Stimulated activated CD8-positive, alpha-beta memory T cell treated with anti-CD3 and anti-CD28 coated beads, Interleukin-7, amount 100 ng/mL, for 24 hours (primary cell): ENCODE data around the gene EPHB4.
"Not testable (repeated sequence)": the region's sequence is repeated elsewhere in the genome, so short reads cannot be mapped to it uniquely, and the experiment has no call there.

ENCODE experiments used
- DNase-seq: peaks from one replicate; pipeline ENCODE4 v3.0.0-alpha.2; 2020; ENCODE audit warnings: low read depth

The EPHB4 gene

DNA sequence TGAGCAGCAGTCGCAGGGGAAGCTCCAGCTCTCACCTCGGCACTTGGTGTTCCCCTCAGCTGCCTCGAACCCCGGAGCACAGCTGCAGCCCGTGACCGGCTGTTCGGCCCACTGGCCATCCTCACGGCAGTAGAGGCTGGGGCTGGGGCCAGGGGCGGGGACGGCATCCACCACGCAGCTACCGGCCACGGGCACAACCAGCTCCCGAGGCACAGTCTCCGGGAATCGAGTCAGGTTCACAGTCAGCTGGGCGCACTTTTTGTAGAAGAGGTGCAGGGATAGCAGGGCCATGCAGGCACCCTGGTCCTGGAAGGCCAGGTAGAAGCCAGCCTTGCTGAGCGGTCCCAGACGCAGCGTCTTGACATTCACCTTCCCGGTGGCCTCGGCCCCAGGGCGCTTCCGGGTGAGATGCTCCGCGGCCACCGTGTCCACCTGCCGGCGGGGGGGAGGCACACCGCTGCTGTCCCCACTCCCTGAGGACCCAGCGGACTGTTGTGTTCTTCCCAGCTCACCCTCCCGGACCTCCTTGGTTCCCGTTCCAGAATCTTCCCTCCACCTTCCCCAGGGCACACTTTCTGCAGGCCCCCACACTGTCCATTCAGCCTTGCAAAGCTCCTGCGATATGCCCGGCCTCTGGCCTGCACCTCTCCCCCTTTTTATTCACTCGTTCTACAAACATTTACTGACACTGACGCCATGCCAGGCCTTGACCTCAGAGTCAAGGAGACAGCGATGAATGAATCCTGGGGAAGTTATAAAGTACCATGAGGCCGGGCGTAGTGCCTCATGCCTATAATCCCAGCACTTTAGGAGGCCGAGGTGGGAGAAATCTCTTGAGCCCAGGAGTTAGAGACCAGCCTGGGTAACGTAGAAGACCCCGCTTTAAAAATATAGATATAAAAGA, 4.8 kb downstream of the EPHB4 start:
- no peak for DNase-seq

DNA sequence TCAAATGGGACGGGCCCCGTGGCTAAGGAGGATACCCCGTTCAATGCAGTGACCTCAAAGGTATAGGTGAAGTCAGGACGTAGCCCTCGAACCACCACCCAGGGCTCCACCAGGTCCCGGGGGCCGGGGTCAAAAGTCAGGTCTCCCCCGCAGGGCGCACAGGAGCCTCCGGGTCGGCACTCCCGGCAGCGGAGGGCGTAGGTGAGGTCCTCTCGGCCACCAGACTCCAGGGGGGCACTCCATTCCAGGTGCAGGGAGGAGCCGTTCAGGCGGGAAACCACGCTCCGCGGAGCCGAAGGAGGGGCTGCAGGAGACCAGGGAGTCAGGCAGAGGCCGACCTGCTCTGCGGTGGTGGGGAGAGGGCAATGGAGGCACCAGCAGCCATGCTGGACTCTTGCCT, 7.7 kb downstream of the EPHB4 start:
- no peak for DNase-seq

DNA sequence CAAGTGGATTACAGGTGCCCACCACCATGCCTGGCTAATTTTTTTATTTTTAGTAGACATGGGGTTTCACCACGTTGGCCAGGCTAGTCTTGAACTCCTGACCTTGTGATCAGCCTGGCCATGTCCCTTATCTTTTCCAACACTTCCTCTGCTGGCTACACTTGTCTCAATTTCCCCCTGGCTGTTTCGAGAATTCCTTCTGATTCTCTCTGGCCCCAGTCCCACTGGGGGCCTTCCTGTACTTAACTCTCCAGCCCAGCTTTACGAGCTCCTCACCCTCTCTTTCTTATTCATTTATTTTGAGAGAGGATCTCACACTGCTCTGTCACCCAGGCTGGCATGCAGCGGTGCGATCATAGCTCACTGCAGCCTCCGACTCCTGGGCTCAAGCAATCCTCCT, 8.5 kb downstream of the EPHB4 start:
- DNase-seq = no peak

DNA sequence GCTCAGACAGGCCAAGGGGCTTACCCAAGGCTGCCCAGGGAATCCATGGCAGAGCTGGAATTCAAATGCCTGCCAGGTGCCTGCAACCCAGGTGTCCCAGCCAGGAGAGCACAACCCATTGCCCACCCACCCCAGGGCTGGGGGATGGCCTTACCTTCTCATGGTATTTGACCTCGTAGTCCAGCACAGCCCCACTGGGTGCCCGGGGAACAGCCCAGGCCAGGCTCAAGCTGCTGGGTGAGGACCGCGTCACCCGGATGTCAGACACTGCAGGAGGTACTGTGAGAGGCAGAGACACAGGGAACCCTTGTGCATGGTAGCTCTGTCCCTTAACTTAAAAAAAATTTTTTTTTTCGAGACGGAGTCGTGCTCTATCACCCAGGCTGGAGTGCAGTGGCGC, 9.0 kb downstream of the EPHB4 start:
- no peak for DNase-seq

DNA sequence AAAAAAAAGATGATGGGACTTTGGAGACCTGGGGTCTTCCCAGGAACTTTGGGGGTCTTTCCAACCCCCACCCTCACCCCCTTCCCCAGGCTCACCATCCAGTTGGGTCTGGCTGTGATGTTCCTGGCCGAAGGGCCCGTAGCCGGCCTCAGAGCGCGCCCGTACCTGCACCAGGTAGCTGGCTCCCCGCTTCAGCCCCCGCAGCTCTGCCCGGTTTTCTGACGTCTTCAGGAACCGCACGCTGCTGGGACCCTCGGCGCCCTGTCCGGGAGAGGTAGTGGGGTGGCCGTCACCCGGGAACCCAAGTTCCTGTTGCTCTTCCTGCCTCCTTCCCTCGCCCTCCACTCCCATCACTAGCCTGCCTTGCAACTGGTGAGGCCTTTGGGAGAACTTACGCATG, 10.2 kb downstream of the EPHB4 start:
- no peak for DNase-seq

DNA sequence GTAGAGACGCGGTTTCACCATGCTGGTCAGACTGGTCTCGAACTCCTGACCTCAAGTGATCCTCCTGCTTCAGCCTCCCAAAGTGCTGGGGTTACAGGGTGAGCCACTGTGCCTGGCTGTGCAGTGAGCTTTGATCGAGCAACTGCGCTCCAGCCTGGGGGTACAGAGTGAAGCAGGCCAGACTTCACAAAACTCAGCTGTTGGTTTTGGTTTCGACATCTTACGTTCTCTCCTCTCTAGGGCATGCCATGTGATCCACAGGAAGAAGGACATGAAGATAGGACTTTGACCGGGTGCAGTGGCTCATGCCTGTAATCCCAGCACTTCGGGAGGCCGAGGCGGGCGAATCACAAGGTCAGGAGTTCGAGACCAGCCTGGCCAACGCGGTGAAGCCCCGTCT, 10.8 kb downstream of the EPHB4 start:
- DNase-seq = not testable (repeated sequence)

DNA sequence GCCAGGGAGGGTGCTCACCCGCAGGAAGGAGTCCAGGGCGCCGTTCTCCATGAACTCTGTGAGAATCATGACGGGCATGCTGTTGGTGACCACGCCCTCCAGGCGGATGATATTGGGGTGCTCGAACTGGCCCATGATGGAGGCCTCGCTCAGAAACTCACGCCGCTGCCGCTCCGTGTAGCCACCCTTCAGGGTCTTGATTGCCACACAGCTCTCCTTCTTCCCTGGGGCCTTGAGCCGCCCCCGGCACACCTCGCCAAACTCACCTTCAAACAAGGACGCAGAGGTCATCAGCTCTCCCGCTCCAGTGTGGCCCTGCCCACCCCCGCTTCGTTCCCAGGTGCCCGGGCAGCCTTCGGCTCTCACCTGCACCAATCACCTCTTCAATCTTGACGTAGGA, 14.6 kb downstream of the EPHB4 start:
- no peak for DNase-seq

DNA sequence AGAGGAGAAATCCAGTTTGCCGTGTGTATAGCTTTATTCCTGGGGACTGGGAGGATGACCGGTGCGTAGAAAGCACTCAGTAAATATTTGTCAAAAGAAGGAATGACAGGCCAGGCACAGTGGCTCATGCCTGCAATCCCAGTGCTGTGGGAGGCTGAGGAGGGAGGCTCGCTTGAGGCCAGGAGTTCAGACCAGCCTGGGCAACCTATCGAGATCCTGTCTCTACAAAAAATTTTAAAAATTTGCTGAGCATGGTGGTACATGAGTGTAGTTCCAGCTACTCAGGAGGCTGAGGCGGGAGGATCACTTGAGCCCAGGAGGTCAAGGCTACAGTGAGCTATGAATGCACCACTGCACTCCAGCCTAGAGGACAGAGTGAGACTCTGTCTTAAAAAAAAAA, 15.8 kb downstream of the EPHB4 start:
- no peak for DNase-seq

DNA sequence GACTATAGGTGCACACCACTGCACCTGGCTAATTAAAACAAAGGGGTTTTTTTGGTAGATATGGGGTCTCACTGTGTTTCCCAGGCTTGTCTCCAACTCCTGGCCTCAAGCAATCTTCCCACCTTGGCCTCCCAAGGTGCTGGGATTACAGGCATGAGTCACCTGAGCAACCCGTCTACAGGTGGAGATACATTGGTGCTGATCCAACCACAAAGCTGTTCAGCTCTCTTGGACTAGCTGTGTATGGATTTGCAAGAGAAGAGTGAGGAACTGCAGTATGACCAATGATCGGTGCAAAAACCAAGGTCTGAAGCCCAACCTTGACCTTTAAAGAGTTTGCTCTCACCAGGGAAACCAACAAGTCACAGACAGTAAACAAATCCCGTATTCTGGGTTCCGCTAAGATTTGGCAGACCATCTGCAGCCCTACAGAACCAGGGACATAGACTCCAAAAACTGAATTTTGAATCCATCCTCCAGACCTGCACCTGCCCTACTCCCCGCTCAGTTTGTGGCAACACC, 18.9 kb downstream of the EPHB4 start:
- DNase-seq = no peak

DNA sequence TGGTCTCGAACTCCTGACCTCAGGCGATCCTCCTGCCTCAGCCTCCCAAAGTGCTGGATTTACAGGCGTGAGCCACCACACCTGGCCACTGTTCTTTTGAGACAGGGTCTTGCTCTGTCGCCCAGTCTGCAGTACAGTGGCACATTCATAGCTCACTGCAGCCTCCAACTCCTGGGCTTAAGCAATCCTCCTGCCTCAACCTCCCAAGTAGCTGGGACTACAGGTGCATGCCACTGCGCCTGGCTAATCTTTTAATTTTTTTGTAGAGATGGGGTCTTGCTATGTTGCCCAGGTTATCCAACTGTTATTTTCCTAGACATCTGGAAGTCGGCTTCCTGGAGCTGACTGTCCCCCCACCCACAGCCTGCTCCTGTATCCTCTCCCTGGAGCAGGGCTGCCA, 20.4 kb downstream of the EPHB4 start:
- not testable (repeated sequence) for DNase-seq

DNA sequence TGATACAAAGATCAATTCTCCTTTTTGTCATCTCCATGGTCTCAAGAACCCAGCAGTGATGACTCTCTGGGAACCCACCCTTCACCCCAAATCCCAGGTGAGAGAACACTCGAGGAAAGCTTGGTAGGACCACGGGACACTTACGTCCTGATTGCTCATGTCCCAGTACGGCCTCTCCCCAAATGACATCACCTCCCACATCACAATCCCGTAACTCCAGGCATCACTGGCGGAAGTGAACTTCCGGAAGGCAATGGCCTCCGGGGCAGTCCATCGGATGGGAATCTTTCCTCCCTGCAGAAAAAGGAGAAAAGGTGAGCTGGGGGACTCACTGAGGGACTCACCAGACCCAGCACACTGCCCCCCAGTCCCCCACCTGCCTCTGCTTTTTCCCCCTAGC, 21.0 kb downstream of the EPHB4 start:
- no peak for DNase-seq

DNA sequence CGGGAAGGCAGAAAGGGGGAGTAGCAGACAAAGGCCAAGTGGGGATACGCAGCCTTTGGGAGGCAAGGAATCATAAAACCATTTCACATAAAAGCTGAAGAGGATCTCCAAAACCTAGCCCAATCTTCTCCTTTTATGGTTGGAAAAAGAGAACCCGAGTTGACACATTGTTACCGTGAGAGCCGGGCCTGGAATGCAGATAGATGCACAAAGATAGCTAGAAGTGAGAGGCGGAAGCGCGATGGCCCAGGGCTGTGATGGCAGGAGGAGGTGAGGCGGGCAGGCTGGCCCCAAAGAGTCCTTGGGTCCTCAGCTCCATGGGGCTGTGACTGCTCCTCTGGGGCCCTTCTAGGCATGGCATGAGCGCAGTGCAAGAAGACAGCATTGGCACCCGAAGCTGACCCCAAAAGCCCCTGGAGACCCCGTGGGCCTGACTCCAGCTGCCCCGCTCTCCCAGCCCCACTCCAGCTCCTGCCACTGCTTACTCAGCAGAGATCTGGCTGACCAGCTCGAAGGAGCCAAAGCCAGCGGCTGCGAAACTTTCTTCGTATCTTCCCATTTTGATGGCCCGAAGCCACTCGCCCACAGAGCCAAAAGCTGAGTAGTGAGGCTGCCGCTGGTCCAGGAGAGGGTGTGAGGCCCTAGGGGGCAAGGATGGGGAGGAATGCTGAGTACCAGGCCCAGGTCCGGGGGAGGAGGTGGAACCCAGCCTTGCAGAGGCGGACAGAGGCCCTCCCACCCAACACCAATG, 22.5 kb downstream of the EPHB4 start:
- no peak for DNase-seq

DNA sequence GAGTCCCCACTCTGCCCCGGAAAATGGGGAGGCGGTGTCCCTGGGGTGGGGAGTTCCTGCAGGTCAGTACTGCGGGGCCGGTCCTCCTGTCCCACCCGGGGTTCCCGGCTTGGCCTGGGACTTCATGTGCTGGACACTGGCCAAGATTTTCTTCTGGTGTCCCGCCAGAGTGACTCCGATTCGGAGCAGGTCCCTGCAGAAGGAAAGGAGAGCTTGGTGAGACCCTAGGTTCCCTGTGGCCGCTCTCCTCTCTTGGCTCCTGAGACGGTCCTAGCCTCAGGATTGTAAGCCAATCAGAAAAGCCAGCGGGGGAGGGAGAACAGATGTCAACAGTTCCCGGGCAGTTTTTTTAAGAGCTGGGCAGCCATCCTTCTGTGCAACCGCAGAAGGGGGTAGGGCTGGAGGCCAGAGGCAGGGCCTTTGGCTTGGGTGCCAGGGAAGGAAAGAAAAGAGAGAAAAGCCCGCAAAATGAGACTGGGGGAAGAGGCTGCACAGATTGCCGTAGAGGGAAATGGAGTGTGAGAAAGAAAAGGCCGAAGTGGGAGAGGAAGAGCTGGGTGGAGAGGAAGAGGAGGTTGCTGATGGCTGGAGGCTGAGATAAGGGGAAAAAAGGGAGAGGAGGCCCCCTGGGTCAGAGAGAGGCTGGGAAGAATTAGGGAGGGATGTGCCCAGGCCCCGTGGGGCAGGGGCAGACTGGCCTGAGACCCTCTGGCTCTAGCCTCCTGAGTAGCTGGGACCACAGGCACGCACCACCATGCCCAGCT, 23.7 kb downstream of the EPHB4 start:
- no peak for DNase-seq

DNA sequence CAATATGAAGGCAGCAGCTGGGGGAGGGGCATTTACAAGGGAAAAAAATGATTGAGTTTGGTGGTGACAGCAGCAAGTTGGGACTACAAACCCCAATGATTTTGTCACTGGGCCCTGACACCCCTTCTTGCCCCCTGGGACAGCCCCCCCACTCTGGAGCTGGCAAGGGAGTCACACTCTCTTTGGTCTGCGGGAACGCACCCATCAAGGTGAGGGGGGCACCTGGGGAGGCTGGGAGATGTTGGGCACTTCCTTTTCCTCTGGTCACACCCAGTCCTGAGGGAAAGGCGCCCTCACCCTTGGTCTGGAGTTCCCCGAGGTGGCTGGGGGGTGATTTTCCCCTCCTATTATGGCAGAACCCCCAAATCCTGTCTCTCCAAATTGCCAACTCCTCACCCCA, 24.4 kb downstream of the EPHB4 start:
- DNase-seq = no peak

DNA sequence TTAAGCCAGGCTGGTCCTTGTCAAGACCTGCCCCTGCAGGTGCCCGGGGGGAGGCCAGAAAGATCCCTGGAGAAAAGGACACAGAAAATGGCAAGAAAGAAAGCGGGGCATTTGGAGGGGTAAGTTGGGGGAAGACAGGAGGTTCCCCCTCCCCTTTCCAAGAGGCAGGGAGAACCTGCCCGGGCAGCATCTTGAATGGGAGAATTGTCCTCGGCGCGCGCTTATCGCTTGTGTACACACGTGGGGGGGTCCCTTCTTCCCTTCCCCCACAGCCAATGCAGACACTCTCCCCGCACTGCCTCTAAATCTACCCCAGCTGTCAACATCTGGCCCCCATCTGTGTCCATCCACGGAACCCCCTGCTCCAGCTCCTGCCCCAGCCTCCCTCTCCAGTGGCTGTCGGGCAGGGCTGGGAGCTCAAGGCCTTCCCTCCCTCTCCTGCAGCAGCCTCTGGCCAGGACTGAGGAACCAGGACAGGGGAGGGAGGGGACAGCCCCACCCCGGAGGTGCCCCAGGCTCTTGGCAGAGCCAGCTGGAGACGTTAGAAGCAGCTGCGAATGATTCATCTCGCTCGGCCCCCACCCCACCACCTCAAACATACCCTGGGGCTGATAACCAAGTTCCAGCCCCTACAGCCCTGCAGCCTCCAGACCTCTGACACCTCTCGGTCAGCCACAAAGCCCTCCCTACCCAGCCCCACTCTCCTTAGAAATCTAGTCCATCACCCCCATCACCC, 25.3 kb downstream of the EPHB4 start:
- no peak for DNase-seq

DNA sequence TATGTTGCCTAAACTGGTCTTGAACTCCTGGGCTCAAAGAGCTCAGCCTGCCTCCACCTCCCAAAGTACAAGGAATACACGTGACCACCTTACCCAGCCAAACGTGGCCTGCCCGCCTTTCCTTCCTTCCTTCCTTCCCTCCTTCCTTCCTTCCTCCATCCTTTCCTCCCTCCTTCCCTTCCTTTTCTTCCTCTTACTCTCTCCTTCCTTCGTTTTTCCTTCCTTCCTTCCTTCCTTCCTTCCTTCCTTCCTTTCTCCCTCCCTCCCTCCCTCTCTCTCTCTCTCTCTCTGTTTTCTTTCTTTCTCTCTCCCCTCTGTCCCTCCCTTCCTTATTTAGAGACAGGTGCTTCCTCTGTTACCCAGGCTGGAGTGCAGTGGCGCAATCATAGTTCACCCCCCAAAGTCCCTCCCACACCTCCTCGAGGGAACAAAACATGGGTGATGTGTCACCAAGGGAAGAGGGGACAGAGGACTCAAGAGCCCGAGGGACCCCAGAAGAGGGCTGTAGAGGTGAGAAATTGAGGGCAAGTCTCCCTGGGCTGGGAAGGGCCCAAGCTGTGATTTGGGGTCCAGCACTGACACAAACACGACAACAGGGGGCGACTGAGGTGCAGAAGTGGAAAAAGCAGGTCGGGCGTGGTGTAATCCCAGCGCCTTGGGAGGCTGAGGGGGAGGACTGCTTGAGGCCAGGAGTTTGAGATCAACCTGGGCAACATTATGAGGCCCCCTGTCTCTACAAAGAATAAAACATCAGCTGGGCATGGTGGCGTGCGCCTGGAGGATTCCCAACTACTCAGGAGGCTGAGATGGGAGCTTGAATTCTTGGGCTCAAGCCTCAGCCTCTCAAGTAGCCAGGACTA, 28.1 kb downstream of the EPHB4 start:
- peak; percentile 21 for DNase-seq

DNA sequence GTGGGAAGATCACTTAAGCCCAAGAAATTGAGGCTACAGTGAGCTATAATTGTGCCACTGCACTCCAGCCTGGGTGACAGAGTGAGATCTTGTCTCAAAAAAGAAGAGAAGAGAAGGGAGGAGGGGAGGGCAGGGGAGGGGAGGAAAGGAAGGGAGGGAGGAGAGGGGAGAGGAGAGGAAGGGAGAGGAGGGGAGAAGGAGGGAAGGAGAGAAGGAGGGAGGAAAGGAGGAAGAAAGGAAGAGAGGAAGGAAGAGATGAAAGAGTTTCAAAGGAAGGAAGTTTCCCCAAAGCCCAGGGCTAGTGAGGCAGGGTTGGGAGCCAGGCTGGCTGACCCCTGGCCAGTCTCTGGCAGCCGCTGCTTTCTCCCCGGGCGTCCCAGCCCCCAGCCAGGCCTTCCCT, 32.6 kb downstream of the EPHB4 start:
- no peak for DNase-seq

DNA sequence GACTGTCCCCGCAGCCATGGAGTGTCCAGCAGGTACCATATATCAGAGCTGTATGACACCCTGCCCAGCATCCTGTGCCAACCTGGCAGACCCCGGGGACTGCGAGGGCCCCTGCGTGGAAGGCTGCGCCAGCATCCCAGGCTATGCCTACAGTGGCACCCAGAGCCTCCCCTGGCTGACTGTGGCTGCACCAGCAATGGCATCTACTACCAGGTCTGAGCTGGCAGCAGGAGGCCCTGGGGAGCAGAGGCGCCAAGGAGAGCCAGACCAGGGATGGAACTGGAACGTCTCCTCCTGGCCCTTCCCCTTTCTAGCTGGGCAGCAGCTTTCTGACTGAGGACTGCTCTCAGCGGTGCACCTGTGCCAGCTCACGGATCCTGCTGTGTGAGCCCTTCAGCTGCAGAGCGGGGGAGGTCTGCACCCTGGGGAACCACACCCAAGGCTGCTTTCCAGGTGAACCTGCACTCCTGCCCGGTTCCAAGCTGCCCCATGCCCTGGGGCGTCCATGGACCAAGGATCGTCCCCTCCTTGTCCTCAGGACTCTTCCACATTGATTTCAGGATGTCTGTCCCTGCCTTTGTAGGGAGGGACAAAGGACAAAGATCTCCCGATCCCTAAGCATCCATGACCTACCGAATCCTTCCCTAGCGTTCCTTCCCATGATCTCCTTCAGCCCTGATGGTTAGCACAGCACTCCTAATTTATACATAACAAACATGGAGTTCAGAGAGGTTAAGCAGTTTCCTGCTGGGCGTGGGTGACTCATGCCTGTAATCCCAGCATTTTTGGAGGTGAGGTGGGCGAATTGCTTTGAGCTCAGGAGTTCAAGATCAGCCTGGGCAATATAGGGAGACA, 33.3 kb downstream of the EPHB4 start:
- no peak for DNase-seq

DNA sequence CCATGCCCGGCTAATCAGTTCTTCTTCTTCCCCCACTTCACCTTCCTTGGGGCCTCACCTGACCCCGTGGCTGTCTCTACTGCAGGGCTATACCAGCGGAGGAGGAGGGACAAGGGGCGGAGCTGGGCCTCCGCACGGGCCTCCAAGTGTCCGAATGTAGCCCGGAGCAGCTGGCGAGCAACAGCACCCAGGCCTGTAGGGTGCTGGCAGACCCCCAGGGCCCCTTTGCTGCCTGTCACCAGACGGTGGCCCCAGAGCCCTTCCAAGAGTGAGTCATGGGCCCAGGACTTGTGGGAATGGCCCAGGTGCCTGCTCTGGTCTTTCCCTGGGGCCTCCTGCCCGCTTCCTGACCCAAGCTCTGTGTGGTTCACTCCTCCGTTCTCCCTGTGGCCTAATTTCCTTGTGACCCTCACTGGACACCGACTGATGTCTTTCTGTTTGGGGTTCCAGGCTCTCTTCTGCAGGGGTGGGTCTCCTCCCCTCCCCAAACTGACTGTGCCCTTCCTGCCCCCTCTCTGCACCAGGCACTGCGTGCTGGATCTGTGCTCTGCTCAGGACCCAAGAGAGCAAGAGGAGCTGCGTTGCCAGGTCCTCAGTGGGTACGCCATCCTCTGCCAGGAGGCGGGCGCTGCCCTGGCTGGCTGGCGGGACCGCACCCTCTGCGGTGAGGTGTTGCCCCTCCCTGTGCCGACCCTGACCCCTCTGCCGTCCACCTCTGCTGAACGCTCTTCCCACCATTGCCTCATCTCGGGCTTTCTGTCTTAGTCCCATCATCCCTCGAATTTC, 35.2 kb downstream of the EPHB4 start:
- DNase-seq = no peak
